Kidney (tissue), 14 donors: ENCODE results near the gene CACNB3. TPM values are rescaled to one million over a fixed set of nuclear protein-coding genes. Genes with fewer than 3 reads are reported as not detected.
A peak's percentile ranks its signal among the peaks of the same experiment; 100 is the strongest.

Experiments
- DNase-seq, 5 donors: peaks; one replicate each; pipeline ENCODE4 v3.0.0-alpha.2; 2013 to 2020
- FAIRE-seq: peaks from 2 replicates; lab custom pipeline; 2012; peaks lifted over from hg19 to GRCh38; lab: Jason Lieb, UNC
- H3K27ac ChIP-seq, 2 donors: one replicate each; pipeline ENCODE4 v1.7.0; 2013; ENCODE audit warnings: low read depth in 2 of 2, low read length in 2 of 2, inconsistent platforms in 1 of 2
- H3K27me3 ChIP-seq: one replicate; pipeline ENCODE4 v1.7.1; 2013; ENCODE audit warnings: low read length, inconsistent platforms; ENCODE audit not compliant: control insufficient read depth, insufficient read depth
- H3K36me3 ChIP-seq, 3 donors: one replicate each; pipeline versions ENCODE4 v1.7.0 to v1.7.1; 2013; ENCODE audit warnings: low read length in 3 of 3, control low read depth in 1 of 3, inconsistent platforms in 1 of 3; ENCODE audit not compliant: insufficient read depth in 3 of 3, control insufficient read depth in 2 of 3
- H3K4me1 ChIP-seq, 3 donors: one replicate each; pipeline versions ENCODE4 v1.7.0 to v1.7.1; 2013; ENCODE audit warnings: low read length in 3 of 3, inconsistent platforms in 1 of 3, low read depth in 1 of 3; ENCODE audit not compliant: control insufficient read depth in 2 of 3, insufficient read depth in 2 of 3
- H3K4me3 ChIP-seq, 3 donors: one replicate each; pipeline versions ENCODE4 v1.7.0 to v1.8.1; 2013; ENCODE audit warnings: low read length in 3 of 3, control low read depth in 1 of 3, inconsistent platforms in 1 of 3
- H3K9ac ChIP-seq, 3 donors: one replicate each; pipeline versions ENCODE4 v1.7.0 to v1.7.1; 2013; ENCODE audit warnings: low read length in 3 of 3, control low read depth in 1 of 3, inconsistent platforms in 1 of 3
- H3K9me3 ChIP-seq, 3 donors: one replicate each; pipeline versions ENCODE4 v1.7.0 to v1.7.1; 2013; ENCODE audit warnings: low read length in 3 of 3, control low read depth in 1 of 3, inconsistent platforms in 1 of 3; ENCODE audit not compliant: control insufficient read depth in 2 of 3, insufficient read depth in 1 of 3
- intact Hi-C: fragments of 100-400 bp; cut with DNase I; formaldehyde crosslinking; loops from one replicate; pipeline ENCODE4 v1.11.1; 2022
- polyA plus RNA-seq: library from polyadenylated mRNA; stranded (reverse); fragments of 350-450 nt; fragmentation: Illumina TruSeq; extraction: RNeasy Lipid Tissue Mini Kit (QIAGEN cat#74804); gene quantifications from one replicate; pipeline ENCODE4 v1.2.3, GENCODE V29; 2014; ENCODE audit warnings: low read depth, low replicate concordance; ENCODE audit not compliant: insufficient read depth
- total RNA-seq: library from RNA; stranded (reverse); fragmentation: NEBNext Ultra II Directional; extraction: Animal tissue kit (Norgen Biotek cat#: 25700); gene quantifications from one replicate; pipeline ENCODE4 v1.2.1, GENCODE V29; 2021
- TF ChIP-seq, protein P1 (sequence below): IDR thresholded peaks from 3 replicates; pipeline ENCODE4 v1.5.1; 2012; ENCODE audit warnings: mild to moderate bottlenecking, moderate library complexity, borderline replicate concordance; ENCODE audit not compliant: insufficient read depth; ENCODE audit errors: extremely low read depth
- donor health status: control.
- donor health status: control.
- donor health status: control.
- donor health status: control.
- donor health status: control.
- donor health status: DM: yes; HTN: yes; CAD: no.
- donor health status: Normal renal cell carcinoma (clear cell type).

The CACNB3 gene
- total and polyA plus RNA-seq, 2 donors from 2014 or later = 17.9 to 19.6 TPM

GRCh38 chr12:48779869-48780268 lies 38.4 kb upstream of the CACNB3 start:
- TF ChIP-seq, protein P1, sequence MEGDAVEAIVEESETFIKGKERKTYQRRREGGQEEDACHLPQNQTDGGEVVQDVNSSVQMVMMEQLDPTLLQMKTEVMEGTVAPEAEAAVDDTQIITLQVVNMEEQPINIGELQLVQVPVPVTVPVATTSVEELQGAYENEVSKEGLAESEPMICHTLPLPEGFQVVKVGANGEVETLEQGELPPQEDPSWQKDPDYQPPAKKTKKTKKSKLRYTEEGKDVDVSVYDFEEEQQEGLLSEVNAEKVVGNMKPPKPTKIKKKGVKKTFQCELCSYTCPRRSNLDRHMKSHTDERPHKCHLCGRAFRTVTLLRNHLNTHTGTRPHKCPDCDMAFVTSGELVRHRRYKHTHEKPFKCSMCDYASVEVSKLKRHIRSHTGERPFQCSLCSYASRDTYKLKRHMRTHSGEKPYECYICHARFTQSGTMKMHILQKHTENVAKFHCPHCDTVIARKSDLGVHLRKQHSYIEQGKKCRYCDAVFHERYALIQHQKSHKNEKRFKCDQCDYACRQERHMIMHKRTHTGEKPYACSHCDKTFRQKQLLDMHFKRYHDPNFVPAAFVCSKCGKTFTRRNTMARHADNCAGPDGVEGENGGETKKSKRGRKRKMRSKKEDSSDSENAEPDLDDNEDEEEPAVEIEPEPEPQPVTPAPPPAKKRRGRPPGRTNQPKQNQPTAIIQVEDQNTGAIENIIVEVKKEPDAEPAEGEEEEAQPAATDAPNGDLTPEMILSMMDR = no peak
- Histone ChIP-seq H3K36me3 (peaks cover 0 to 13% (median 6%) of the 10 kb centered on the region in 3 donors), H3K27me3 (no peaks in the 10 kb centered on the region), H3K4me3 (no peak overlapping the region), H3K4me1 (peaks cover 0 to 17% (median 6%) of the 10 kb centered on the region in 3 donors), H3K9me3 (no peaks in the 10 kb centered on the region), H3K9ac (peak overlapping the region in 1 of 3 donors; percentile 19), H3K27ac (peak overlapping the region in 1 of 2 donors; percentile 71)
- DNase-seq = peak in 2 of 5 donors; percentile 45 to 86
- FAIRE-seq = no peak
- intact Hi-C loops = no loop called here

DNA sequence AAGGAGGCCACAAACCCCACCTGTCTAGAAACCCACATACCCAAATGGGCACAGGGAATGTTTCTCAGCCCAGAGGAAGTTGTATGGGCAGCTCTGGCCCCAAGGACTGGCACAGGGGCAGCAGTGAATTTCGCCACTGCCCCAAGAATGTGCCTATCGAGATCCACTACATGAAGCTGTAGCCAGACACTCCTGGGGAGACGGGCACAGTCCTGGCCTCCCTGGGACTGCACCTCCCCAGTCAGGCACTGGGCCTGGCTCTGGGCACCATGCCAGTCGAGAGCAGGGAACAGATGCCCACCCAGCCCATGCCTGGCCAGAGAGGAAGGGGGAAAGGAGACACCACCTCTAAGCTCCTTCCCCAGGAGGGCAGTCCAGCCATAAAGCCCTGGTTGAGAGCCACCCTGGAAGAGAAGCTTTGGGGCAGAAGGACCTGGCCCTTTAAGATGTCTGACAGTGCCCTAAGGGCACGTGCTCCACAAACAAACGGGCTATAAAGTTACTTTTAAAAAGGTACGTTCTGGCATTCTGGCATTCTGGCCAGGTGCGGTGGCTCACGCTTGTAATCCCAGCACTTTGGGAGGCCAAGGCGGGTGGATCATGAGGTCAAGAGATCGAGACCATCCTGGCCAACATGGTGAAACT lies 37.8 kb upstream of the CACNB3 start:
- H3K9me3 ChIP-seq = no peaks in the 10 kb centered on the region
- peak overlapping the region in 1 of 2 donors; percentile 71 for H3K27ac ChIP-seq
- intact Hi-C loops = no loop called here
- DNase-seq (peak in 1 of 5 donors; percentile 72), FAIRE-seq (no peak)
- no peak overlapping the region for H3K4me3 ChIP-seq
- peaks cover 0 to 9% (median 6%) of the 10 kb centered on the region in 3 donors for H3K36me3 ChIP-seq
- H3K4me1 ChIP-seq = peaks cover 0 to 17% (median 6%) of the 10 kb centered on the region in 3 donors
- TF ChIP-seq, protein P1 = no peak
- H3K27me3 ChIP-seq = no peaks in the 10 kb centered on the region
- H3K9ac ChIP-seq = peak overlapping the region in 1 of 3 donors; percentile 19

GRCh38 chr12:48781750-48782456 lies 36.4 kb upstream of the CACNB3 start:
- no peak overlapping the region for H3K4me3 ChIP-seq
- no peak overlapping the region for H3K27ac ChIP-seq
- FAIRE-seq (no peak), DNase-seq (peak in 1 of 5 donors; percentile 52)
- no peaks in the 10 kb centered on the region for H3K27me3 ChIP-seq
- H3K36me3 ChIP-seq = peaks cover 0 to 6% (median 6%) of the 10 kb centered on the region in 3 donors
- peaks cover 0 to 17% (median 9%) of the 10 kb centered on the region in 3 donors for H3K4me1 ChIP-seq
- H3K9me3 ChIP-seq = no peaks in the 10 kb centered on the region
- intact Hi-C loops = no loop called here
- H3K9ac ChIP-seq = no peak overlapping the region
- TF ChIP-seq, protein P1 = no peak
